Stimulated activated CD8-positive, alpha-beta memory T cell treated with anti-CD3 and anti-CD28 coated beads, Interleukin-15, amount 100 ng/mL, for 4 hours (primary cell): ENCODE measurements around the gene DES.

Source experiments
- DNase-seq, 2 donors: peaks; one replicate each; pipeline ENCODE4 v3.0.0-alpha.2; 2020; ENCODE audit warnings: low read depth in 2 of 2

The DES gene

DNA sequence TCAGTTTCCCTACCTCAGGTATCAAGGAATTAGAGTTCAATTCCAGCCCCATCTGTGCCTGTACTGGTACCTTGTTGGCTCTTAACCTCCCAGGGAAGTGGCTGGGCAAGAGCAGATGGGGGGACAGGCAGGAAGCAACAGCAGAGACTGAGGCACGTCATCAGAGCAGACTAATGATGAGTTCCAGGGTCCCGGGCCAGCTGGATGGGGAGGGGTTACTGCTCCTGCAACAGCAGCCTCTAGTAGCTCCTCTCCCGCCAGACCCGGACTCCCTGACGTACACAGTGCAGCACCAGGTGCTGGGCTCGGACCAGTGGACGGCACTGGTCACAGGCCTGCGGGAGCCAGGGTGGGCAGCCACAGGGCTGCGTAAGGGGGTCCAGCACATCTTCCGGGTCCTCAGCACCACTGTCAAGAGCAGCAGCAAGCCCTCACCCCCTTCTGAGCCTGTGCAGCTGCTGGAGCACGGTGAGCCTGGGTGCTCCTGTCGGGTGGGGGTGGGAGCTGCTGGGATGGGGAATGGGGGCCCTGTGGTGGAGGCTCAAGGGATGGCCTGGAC, 54.5 kb downstream of the DES start:
- no peak for DNase-seq

DNA sequence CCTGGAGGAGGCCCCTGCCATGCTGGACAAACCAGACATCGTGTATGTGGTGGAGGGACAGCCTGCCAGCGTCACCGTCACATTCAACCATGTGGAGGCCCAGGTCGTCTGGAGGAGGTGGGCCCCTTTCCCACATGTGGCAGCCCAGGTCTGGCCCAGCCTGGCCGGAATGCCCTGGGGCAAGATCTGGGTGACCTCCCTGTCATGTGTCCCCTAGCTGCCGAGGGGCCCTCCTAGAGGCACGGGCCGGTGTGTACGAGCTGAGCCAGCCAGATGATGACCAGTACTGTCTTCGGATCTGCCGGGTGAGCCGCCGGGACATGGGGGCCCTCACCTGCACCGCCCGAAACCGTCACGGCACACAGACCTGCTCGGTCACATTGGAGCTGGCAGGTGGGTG, 55.3 kb downstream of the DES start:
- DNase-seq: no peak

DNA sequence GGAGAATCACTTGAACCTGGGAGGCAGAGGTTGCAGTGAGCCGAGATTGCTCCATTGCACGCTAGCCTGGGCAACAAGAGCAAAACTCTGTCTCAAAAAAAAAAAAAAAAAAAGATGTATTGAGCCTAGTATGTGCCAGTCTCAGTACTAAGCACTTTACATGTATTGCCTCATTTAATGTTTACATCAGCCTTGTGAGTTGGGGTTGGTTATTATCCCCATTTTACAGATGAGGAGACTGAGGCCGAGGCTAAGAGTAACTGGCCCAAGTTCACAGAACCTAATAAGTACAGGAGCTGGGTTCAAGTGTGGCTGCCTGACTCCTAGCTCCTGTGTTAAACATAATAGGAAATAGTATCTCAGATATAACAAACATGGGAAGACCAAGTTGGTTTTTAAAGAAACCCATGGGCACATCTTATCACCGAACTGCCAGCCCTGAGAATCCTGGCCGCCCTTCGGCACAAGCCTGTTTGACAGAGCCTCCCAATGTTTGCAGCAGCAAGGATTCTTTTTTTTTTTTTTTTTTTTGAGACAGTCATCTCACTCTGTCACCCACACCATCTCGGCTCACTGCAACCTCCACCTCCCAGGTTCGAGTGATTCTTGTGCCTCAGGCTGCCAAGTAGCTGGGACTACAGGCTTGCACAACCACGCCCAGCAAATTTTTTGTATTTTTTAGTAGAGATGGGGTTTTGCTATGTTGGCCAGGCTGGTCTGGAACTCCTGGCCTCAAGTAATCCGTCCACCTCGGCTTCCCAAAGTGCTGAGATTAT, 56.3 kb downstream of the DES start:
- DNase-seq: no peak

DNA sequence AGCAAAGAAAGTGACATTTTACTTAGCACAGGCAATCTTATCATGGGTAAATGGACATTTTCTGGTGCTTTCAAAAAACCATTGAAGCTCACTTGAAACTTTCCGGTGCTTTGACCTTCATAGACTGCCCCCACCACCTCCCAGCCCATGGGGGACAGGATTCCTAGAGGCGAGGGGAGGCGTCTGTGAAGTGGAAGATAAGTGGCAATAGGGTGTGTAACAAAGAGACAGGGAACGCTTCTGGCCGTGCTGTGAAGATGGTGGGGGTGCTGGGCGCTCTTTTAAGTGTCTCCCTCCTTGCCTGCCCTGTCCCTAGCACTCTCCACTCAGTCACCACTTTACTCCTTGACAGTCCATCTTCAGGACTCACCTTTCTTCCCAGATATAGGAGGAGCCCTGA, 57.1 kb downstream of the DES start:
- no peak for DNase-seq

DNA sequence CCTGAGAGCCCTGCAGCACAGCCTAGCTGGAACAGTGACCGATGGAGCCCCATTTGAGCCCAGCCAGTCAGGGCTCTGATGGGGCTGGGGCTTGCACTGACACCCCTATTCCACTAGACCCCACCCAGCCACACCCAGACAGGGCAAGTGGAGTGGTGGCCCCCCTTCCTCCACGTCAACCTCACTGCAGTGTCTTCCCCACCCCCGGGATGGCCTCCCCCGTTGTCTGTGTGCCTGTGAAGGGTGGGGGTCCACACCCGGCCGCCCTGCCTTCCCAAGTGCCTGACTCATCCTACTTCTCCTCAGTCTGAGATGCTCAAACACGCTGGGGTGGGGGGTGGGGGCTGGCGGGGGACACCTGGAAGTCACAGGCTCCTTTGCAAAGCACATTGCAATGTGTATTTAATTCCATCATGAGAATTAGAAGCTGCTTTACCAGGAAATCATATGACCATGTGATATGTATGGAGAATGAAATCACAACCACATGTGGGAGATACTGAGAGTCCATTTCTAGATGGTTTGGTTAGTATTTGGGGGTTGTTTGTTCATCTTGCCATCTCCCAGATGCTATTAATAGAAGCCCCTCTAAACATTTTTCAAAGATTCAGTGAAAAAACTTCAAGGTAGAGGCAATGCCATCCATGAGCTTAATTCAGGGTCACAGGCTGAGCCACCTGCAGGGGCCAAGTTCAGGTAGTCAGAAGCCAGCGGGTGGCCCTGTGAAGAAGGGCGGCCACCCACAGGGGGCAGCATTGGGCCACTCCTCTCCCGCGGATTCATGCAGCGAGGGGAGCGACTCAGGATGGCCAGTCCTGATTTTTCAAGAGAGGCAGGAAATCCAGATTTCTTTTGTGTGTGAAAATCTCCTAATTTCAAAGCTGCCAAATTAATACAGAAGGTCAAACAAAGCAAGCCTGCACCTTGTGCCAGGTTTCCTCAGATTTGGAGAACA, 57.8 kb downstream of the DES start:
- no peak for DNase-seq
